KG1 (cell line): Measurements from ENCODE around the gene GTPBP4.

Experiments used
- DNase-seq: peaks from one replicate; lab custom pipeline; 2025; lab: John Stamatoyannopoulos, UW

Gene GTPBP4

DNA sequence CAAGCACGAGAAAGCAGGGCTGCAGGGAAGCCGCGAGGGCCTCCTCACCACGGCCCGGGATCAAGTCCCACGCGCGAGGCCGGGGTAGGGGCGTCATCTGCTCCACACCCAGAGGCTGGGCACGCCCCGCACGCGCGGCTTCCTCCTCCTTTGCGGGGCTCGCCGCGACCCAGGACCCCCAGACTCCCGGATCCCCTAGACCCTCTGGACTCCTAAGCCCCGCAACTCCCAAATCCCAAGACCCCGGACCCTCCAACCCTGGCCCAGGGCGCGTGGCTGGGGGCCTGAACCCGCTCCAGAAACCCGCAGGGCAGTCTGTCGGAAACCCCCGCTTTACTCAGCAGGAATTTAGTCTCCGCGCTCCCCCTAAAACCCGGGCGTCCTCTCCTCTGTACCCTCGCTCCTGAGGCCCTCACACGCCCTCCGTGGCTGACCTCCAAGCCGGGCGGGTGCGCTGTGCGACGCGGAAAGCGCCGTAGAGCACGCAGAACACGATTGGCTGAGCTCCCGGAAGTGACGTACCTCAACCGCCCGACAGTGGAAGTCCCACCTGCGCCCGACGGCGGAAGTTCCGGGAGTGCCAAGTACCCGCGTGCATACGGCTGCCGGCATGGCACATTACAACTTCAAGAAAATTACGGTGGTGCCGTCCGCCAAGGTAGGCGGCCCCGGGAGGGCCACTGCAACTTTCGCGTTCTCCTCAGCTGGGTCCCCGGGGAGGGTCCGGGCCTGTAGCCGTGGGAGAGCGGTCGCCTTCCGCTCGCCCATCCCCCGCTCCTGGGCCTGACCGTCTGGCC lies at the start of gene GTPBP4:
TSS of gene GTPBP4 (plus strand) at position 565 of the 797 bp plus-strand sequence. CDS start at position 611, 46 bp downstream.
- DNase-seq = peak; percentile 90

DNA sequence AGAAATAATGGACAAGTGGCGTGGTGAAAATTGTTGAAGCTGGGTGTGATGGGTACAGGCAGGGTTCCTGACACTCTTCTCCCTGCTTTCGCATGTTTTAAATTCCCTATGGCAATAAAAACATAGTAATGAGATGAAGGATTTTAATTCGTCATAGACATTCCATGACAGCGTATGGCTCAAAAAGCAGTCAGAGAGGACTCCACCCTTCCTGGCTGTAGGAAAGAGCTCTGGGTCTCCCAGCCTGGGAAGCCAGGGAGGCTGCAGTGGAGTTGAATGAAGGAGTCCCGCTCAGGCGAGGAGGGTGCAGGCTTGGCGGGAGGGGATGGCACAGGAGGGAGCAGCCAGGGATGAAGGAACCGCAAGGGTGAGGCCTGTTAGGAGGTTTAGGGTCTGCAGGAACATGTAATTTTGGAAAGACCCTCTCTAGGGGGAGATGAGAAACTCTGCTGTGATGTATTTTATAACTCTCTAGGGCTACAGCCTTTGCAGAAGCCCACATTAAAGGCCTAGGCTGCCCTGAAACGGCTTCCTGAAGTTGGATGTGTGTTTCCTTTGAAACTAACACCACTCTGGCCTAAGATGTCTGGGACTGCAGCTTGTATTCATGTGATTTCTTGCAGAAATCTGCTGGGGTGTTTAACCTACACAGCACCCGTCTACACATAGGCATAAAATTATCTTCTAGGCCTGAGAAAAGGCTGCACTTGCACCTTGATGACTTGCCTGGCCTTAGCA lies 49.1 kb upstream of the GTPBP4 start:
- no peak for DNase-seq

DNA sequence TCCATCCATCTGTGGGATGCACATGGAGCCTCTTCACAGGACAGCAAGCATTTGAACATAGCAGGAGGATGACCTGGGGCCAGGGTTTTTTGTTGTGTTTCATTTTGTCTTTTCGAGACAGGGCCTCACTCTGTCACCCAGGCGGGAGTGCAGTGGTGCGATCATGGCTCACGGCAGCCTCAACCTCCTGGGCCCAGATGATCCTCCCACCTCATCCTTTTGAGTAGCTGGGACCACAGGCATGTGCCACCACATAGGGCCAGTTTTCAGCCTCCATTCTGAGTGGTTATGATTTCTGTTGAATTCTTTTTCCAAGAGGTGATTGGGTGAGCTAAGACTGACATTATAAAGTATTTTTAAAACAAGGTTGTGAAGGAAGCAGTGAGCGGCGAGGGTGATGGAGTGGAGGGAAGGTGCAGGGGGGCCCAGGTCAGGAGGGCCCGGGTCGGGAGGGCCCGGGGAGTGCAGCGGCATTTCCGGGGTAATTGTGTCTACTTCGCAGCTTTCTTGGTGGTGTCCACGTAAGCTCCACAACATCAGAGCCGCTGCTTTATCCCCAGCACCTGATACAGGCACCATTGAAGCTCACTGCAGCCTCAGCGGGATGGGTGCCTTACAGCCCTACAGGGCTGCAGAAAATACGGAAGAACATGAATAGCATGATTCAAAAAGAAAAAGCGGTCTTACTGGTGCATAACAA lies 44.8 kb upstream of the GTPBP4 start:
- DNase-seq = no peak

DNA sequence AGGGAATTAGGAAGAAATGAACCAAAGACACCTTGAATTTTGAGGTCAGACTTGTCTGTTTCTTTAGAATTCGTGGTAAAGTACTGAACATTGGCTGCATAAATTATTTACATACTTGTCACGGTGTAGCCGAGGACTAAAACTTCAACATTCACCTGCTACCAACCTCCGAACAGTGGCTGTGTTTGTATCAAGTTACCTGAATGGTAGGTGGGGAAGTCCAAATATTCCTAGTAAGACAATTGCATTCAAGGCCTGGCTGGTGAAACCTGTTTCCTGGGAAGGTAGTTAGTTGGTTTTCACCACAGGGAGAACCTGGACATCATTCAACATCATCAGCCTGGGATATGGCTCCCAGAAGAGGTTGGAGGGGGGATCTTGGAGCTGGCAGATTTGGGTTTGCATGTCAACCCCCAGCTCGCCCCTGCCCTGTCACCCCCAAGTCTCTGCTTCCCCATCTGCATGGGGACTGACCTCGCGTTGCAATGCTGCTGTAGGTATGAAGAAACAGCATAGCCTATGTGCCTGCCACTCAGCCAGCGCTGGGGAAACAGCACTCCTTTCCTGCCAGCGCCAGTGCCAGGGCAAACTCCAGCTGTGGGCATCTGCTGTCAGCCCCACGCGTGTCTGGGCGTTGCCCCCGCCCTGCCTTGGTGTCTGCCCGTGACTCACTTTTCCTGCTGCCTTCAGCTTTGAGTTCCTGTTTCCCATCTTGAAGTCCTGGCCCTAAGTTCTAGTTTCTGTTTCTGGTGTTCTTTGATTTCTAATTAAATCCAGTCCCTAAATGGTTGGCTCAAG lies 44.0 kb upstream of the GTPBP4 start:
- peak; percentile 34 for DNase-seq

DNA sequence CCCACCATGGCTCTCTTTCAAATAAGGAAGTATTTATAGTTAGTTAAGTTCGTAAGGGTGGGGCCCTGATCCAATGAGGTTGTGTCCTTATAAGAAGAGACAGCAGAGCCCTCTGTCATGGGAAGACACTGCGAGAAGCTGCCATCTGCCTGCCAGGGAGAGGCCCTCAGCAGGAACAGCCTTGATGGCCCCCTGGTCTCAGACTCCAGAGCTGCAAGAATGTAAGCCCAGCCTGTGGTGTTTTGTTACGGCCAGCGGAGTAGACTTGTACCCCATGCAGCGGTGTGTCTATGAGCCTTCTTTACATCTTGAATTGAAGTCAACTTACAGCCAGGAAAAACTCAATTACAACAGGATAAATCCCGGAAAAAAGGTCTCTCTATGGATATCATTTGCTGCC lies 42.5 kb upstream of the GTPBP4 start:
- DNase-seq = no peak

DNA sequence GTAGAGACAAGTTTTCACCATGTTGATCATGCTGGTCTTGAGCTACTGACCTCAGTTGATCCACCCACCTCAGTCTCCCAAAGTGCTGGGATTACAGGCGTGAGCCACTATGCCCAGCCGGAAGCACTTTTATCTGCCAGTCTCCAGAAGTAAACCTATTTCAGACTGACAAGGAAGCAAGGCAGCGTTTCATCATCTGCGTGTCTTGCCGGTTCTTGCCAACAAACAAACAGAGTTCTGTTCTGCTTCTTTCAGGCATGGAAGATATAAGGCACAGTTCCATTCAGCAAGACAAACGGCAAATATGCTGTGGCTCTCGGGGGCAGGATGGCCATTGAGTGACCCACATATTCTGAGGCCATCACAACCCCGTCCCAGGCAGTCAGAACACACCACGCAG lies 41.2 kb upstream of the GTPBP4 start:
- no peak for DNase-seq

DNA sequence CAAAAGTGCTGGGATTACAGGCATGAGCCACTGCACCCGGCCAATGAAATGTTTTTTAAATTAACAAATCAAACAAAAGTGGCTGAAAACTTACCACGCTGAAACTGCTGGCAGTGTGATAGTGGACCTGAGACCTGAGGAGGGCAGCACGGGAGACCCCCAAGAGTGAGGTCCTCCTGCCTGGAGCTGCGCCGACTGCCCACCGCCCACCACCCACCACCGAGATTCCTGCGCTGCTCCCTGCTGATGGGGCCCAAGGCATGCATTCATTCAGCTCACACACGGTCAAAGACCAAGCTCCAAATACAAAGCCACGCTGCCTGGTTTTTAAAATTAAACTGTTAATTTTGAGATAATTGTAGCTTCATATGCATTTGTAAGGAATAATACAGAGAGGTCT lies 40.4 kb upstream of the GTPBP4 start:
- no peak for DNase-seq

DNA sequence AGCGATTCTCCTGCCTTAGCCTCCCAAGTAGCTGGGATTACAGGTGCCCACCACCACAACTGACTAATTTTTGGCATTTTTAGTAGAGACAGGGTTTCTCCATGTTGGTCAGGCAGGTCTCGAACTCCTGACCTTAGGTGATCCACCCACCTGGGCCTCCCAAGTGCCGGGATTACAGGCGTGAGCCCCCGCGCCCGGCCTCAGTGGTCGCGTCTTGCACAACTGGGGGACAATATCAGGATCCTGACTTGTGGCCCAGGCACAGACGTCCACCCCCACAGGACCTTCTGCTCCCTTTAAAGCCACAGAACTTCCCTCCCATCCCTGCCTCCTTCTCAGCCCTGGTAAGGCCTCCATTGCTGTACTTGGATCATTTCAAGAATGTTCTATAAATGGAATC lies 39.9 kb upstream of the GTPBP4 start:
- no peak for DNase-seq

DNA sequence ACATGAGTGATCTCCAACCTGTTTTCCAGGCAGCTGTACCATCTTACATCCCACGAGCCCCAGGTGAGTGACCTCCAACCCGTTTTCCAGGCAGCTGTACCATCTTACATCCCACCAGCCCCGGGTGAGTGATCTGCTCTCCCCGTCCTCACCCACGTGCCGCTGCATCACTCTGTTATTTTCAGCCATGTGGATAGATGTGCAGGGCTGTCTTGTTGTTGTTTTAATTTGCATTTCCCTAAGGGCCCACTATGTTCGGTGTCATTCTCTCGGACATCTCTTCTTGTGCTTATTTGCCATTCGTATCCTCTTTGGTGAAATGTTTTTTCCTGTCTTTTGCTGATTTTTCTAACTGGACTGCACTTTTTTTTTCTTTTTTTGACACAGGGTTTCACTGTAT lies 38.8 kb upstream of the GTPBP4 start:
- no peak for DNase-seq

DNA sequence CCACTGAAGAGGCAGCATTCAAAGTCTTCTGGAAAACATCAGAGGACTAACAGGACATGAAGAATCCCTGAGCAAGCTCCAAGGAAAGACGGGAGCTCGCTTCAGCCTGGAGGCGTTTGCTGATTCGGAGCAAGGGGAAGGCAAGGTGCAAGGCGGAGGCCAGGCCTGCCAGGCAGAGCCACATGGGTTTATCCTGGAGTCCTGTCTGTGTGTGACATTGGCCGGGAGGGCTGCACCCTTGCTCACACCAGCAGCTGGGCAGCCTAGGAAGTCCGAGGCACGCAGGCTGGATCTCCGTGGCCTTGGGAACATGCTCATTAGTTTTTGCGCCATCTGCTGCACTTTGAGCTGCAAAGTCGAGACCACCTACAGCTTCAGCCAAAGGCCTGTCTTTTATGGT lies 34.4 kb upstream of the GTPBP4 start:
- DNase-seq = no peak

DNA sequence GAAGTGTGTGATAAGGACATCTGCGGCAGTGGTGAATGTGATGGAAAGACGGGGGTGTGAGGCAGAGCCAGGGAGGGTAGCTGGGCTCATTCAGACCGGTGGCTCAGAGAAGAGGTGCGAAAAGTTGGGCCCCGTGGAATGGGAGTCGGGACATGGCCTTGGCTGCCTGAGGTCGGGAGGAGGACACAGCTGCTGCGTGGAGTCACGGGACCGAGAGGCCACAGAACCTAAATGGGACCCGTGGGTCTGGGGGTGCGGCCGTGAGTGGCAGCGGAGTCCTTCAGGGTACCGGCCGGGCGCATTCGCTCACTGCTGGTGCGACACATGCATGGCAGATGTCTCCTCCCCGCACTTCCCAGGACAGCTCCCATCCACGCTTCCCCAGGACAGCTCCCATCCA lies 33.8 kb upstream of the GTPBP4 start:
- DNase-seq = no peak

DNA sequence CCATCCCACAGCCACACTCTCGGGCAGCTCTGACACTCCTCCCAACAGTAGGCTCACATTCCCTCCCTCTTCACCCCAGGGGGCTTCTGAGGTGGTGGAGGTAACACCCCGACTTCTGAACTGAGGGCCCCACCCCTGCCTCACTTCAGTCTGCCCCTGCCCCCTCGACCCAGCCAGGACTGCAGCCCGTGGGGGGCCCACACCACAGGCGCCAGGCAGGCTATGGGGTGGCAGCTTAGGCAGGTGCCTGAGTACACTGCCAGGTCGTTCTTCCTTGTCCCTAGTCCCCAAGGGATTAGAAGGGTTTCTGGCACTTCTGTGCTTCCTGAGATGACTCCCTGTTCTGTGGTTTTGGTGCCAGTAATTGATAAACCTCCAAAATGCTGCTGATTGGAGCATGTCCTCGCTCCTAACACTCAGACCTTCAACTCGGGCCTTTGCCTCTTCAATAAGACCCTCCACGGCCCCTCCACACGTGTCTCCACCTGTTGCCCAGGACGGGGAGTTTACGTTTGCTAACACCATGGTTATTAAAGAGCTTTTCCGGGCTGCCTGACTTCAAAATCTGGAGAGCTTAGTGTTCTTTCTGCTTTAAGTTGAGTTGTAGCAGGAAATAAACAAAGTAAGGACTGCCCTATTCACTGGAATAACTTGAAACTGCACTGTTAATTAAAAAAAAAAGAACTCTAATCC lies 33.0 kb upstream of the GTPBP4 start:
- no peak for DNase-seq

DNA sequence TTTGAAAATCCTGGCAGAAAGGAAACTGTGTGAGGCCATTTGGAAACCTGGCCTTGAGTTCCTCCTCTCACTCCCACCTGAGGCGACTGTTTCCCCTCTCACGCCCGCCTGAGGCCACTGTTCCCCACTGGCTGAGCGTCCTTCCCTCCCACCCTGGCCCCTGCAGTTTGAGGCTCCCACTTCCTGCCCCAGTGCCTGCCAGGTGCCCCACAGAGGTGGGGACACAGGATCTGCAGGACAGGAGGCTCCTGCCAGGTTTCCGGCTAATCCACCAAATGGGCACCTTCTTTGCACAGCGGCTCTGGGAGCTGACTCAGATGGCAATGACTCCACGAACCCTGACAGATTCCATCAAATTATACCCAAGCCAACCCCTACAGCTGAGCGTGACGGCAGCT lies 32.4 kb upstream of the GTPBP4 start:
- DNase-seq = no peak

DNA sequence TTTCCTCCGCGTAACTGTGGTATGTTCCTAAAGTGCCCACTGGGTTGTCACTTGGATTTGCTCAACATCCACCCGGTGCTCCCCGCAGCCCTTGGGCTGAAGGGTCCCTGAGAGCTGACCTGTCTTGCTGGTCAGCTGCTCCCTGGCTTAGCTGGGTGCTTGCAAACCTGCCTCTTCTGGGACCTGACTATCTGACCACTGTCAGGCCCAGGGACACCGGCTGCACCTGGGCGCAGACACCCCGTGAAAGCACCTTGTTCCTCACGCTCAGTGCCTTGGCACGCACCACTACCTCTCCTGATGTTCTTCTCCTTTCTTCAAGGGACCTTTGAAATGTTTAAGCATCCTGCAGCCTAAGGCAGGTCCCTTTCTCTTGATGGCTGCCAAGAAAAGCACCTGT lies 30.1 kb upstream of the GTPBP4 start:
- no peak for DNase-seq

DNA sequence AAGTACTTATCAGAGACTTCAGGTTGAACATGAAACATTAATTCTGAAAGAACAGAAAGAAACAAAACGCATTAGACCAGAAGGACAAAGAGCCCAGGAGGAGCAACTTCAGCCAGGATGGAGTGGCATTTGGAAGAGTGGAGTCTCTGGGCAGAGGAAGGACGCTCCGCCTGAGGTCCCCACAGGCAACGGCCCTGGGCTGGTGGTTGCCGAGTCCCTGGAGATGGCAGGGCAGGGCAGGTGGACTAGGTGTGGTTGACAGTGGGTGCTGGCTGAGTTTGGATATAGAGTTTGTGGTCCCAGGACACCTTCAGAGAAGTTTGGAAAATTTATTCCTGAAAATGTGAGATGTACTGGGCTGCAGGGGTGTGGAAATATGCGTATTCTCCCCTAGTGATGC lies 29.4 kb upstream of the GTPBP4 start:
- DNase-seq = no peak

DNA sequence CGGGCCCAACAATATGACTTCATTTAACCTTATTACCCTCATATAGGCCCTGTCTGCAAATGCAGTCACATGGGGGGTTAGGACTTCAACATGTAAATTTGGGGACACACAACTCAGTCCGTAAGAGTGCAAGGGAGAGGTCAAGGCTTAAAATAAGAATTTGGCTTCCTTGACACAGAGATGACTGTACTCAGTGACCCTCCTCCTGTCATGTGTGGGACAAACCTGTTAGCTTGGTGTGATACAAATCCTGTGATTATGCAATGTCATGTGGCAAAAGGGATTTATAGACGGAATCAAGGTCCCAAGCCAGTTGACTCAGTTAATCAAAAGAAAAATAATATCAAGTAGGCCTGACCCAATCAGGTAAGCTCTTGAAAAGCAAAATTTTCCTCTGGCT lies 25.9 kb upstream of the GTPBP4 start:
- no peak for DNase-seq

DNA sequence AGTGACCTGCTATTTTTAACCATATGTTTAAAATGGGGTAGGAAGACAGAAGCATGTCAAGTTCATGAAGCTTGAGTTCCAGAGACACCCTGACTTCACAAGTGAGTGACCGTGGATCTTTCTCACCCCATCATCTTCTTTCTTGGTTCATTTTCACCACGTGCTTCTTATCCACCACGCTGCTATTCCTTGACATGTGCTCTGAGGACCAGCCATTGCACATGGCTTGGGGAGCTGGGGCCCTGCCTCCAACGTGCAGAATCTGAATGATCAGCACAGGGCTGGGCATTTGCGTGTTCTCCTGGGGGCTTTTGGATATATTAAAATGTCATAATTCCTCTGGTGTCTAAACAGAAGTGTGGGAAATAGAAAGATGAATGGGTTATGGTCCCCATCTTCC lies 25.0 kb upstream of the GTPBP4 start:
- no peak for DNase-seq

DNA sequence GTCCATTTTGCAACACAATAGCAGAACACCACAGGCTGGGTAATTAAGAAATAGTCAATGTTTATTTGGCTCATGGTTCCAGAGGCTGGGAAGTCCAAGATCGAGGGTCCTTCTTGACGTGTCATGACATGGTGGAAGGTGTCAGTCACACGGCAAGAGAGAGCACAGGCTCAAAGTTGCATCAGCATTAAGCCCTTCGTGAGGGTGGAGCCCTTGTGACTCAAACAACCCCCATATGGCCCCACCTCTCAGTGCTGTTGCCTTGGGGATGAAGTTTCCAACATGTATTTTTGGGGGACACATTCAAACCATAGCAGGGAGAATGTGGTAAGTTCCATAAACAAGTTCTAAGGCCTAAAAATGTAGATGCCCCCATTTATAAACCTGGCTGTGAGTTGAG lies 24.6 kb upstream of the GTPBP4 start:
- DNase-seq = no peak

DNA sequence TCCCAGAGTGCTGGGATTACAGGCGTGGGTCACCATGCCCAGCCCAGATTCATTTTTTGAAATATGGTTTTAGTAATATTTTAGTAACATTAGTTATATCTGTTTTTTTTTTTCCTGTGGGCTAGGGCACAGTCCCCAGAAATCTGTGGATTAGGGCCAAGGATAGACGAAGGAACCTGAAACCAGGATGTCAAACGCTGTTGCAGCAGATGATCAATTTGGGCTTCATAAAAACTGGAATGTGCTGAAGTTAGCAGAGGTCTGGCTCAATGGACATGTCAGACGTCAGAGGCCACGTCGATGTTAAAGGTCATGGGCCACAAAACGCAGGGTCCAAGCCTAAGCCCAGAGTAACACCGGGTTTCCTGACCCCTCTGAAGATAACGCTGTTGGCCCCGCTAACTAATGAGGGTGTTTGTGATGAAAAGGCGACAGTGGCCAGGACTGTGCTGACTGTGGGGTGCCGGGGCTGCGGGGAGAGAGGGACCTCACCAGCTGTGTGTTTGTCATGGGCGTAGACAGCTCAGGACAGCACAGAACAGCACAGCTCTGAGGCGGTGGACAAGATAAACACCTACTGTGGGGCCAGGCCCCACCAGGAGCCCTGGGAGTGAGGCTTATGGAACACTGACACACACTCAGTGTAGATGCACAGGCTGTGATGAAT lies 23.8 kb upstream of the GTPBP4 start:
- no peak for DNase-seq

DNA sequence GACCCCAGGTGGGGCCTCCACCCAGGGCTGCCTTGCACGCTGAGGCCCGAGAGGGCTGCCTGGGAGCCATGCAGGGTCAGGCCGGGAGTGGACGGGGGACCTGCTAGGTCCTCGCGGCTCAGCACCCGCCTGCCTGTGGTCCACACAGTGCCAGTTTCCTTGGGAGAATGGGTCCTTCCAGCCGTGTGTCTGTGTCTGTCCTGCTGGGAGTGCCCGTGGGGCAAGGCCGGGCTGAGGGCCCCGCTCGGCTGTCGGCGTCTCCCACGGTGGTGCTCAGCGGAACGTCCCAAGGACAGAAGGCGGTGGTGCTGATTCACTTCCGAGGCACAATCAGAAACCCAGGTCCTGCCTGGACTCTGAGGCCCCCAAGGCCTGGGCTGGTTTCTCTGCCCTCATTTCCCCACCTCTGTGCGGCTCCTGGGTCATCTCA lies 23.2 kb upstream of the GTPBP4 start:
- no peak for DNase-seq
